Psoas muscle (tissue), 8 donors: Measurements from ENCODE around the gene CENPX. TPM values are rescaled to one million over a fixed set of nuclear protein-coding genes. Genes with fewer than 3 reads are reported as not detected.
A peak's percentile ranks its signal among the peaks of the same experiment; 100 is the strongest.

ENCODE experiments used
- ATAC-seq, 4 donors: fragments of 200-7000 bp; cut with Tn5 transposase; one replicate each; pipeline ENCODE4 v1.9.1; 2020; ENCODE audit warnings: moderate library complexity in 3 of 4, mild to moderate bottlenecking in 2 of 4
- DNase-seq, 2 donors: peaks; one replicate each; pipeline ENCODE4 v3.0.0-alpha.2; 2020
- H3K27ac ChIP-seq: fragments of 200-600 bp; one replicate; pipeline ENCODE4 v1.8.0; 2022
- H3K27me3 ChIP-seq, 3 donors: fragments of 200-600 bp in 1 of 3; one replicate each; pipeline versions ENCODE4 v1.6.1 to v1.8.0; 2013 to 2022; ENCODE audit warnings: low read length in 2 of 3, mild to moderate bottlenecking in 2 of 3, moderate library complexity in 1 of 3; ENCODE audit not compliant: insufficient read depth in 3 of 3
- H3K36me3 ChIP-seq, 2 donors: fragments of 200-600 bp in 1 of 2; one replicate each; pipeline versions ENCODE4 v1.6.1 to v1.8.0; 2013 to 2022; ENCODE audit warnings: low read depth in 1 of 2, mild to moderate bottlenecking in 1 of 2, moderate library complexity in 1 of 2; ENCODE audit not compliant: insufficient read depth in 1 of 2
- H3K4me1 ChIP-seq: fragments of 200-600 bp; one replicate; pipeline ENCODE4 v1.8.0; 2022
- H3K4me3 ChIP-seq: fragments of 200-600 bp; one replicate; pipeline ENCODE4 v1.8.0; 2022; ENCODE audit warnings: mild to moderate bottlenecking
- H3K9me3 ChIP-seq: fragments of 200-600 bp; one replicate; pipeline ENCODE4 v1.8.0; 2022
- CTCF ChIP-seq: fragments of 200-600 bp; IDR thresholded peaks from one replicate; pipeline ENCODE4 v1.8.0; 2022; ENCODE audit warnings: antibody characterized with exemption
- WGBS, 3 donors: extraction: QIAGEN DNeasy Blood & Tissue Kit; methylation state at CpG; one replicate each; pipeline versions ENCODE4 v1.1.6 to v1.1.7; 2013; 5-methylcytosine and 5-hydroxymethylcytosine counted together
- intact Hi-C, 2 donors: fragments of 100-400 bp; cut with DNase I; formaldehyde crosslinking; loops; one replicate each; pipeline versions ENCODE4 v1.11.0 to v1.14.2; 2022
- polyA plus RNA-seq, 3 donors: library from polyadenylated mRNA; stranded (reverse); fragments of 200-250 nt; gene quantifications; one replicate each; pipeline ENCODE4 v1.2.3, GENCODE V29; 2013
- total RNA-seq, 4 donors: library from RNA; stranded (reverse); fragmentation: NEBNext Ultra II Directional in 2 of 4; extraction: Animal tissue kit (Norgen Biotek cat#: 25700) in 2 of 4; gene quantifications; one replicate each; pipeline versions ENCODE4 v1.2.1 to v1.2.4, GENCODE V29; 2021 to 2023
- donor health status: healthy with polysubstance abuse.
- donor health status: DM: no; HTN: no; CAD: no; lungs with moderate emphysema.
- donor health status: Bipolar disorder and iron deficiency.
- donor health status: healthy.
- donor health status: DM: yes; HTN: yes; CAD: no.
- donor health status: DM: no; HTN: no; CAD: no.
- donor health status: DM: no; HTN: no; CAD: no.
- donor health status: DM: yes; HTN: yes; CAD: no.

The CENPX gene
- total and polyA plus RNA-seq, 7 donors, result 15.9 to 79.4 (median 24.6) TPM

GRCh38 chr17:82047379-82047778 lies 24.7 kb upstream of the CENPX start:
- Histone ChIP-seq H3K4me1 (peaks cover 12% of the 10 kb centered on the region), H3K36me3 (peaks cover 0 to 33% of the 10 kb centered on the region in 2 donors), H3K4me3 (no peak overlapping the region), H3K9me3 (no peaks in the 10 kb centered on the region), H3K27me3 (no peaks in the 10 kb centered on the region), H3K27ac (no peak overlapping the region)
- DNase-seq (no peak), ATAC-seq (no peak)
- 87 to 91% (median 89%) methylated on average over 24 of the region's 24 CpGs for WGBS, 3 donors
- intact Hi-C loops, result loop anchor here in 1 of 2 donors (2.0 kb wide), 1 partner anchor 25 kb away; no protein-coding TSS in a partner anchor
- no peak for TF ChIP-seq CTCF

- TF ChIP-seq CTCF, result no peak
- no peak overlapping the region for H3K4me3 ChIP-seq
- no peak overlapping the region for H3K27ac ChIP-seq
- intact Hi-C loops, result loop anchor here in 1 of 2 donors (2.0 kb wide), 1 partner anchor 26 kb away; no protein-coding TSS in a partner anchor
- ATAC-seq, result no peak
- H3K4me1 ChIP-seq, result peaks cover 11% of the 10 kb centered on the region
- H3K27me3 ChIP-seq, result no peaks in the 10 kb centered on the region
- no peak for DNase-seq
- 84 to 87% (median 87%) methylated on average over 21 of the region's 21 CpGs for WGBS, 3 donors
- peaks cover 0 to 33% of the 10 kb centered on the region in 2 donors for H3K36me3 ChIP-seq
- no peaks in the 10 kb centered on the region for H3K9me3 ChIP-seq
Measured at GRCh38 chr17:82046903-82047302, 24.2 kb upstream of the CENPX start.

GRCh38 chr17:82045936-82046484 lies 23.3 kb upstream of the CENPX start:
- no peaks in the 10 kb centered on the region for H3K9me3 ChIP-seq
- H3K4me3 ChIP-seq, result no peak overlapping the region
- peaks cover 0 to 33% of the 10 kb centered on the region in 2 donors for H3K36me3 ChIP-seq
- H3K27me3 ChIP-seq, result no peaks in the 10 kb centered on the region
- H3K27ac ChIP-seq, result no peak overlapping the region
- no peak for TF ChIP-seq CTCF
- DNase-seq, result no peak
- H3K4me1 ChIP-seq, result peaks cover 11% of the 10 kb centered on the region
- intact Hi-C loops, result loop anchor here in 1 of 2 donors (2.0 kb wide), 1 partner anchor 27 kb away; no protein-coding TSS in a partner anchor
- ATAC-seq, result peak in 2 of 4 donors; percentile 14 to 22
- 53 to 62% (median 54%) methylated on average over 14 of the region's 14 CpGs for WGBS, 3 donors

- Histone ChIP-seq H3K27me3 (no peaks in the 10 kb centered on the region), H3K4me1 (no peaks in the 10 kb centered on the region), H3K36me3 (peaks cover 0 to 22% of the 10 kb centered on the region in 2 donors), H3K4me3 (no peak overlapping the region), H3K27ac (no peak overlapping the region), H3K9me3 (no peaks in the 10 kb centered on the region)
- intact Hi-C loops, result no loop called here
- DNase-seq (no peak), ATAC-seq (no peak)
- WGBS, 3 donors, result 54 to 62% (median 58%) methylated on average over 16 of the region's 16 CpGs
- no peak for TF ChIP-seq CTCF
Measured at GRCh38 chr17:82043507-82043906, 20.8 kb upstream of the CENPX start.

- H3K4me1 ChIP-seq, result no peaks in the 10 kb centered on the region
- no peak for ATAC-seq
- intact Hi-C loops, result no loop called here
Measured at GRCh38 chr17:82042649-82043048, 20.0 kb upstream of the CENPX start.

More at GRCh38 chr17:82042649-82043048, 20.0 kb upstream of the CENPX start:
- H3K4me3 ChIP-seq, result no peak overlapping the region
- DNase-seq, result no peak
- no peaks in the 10 kb centered on the region for H3K27me3 ChIP-seq
- TF ChIP-seq CTCF, result no peak
- peaks cover 0 to 13% of the 10 kb centered on the region in 2 donors for H3K36me3 ChIP-seq
- H3K9me3 ChIP-seq, result no peaks in the 10 kb centered on the region
- H3K27ac ChIP-seq, result no peak overlapping the region
- 86 to 90% (median 87%) methylated on average over 9 of the region's 9 CpGs for WGBS, 3 donors
